ENCODE data around the gene MAN2A1. TPM values are rescaled to one million over a fixed set of nuclear protein-coding genes. Genes with fewer than 3 reads are reported as not detected.

Gene MAN2A1
- 12.9 and 16.8 TPM in 2 replicates for polyA plus RNA-seq

DNA sequence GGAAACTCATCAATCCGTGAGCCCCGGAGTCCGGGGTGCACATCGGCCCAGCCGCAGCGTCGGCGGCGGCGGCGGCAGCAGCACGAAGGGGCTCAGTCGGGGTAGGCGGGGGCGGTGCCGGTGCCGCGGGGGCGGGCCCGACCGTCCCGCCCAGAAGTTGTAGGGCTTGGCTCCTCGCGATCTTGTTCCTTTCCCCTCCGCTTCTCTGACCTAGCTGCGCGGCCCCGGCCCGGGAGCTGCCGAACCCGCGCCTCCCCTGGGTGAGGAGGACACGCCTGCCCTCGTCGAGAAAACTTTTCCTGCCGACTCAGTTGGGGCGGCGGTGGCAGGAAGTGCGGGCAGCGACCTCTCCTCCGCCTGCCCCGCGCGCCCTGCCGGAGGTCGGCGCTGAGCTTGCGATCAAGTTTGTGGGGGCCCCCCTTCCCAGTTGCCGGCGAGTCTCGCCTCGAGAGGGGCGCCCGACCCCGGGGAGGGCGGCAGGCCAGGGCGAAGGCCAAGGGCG is at the start of gene MAN2A1:
Gene MAN2A1 (plus strand): TSS at position 188 of the 502 bp plus-strand sequence. CDS start 491 bp downstream, outside the sequence.

All from Purkinje cell (primary cell).